Measurements from ENCODE around the gene STAC. TPM values are rescaled to one million over a fixed set of nuclear protein-coding genes. Genes with fewer than 3 reads are reported as not detected.

The STAC gene
- total RNA-seq, 1 donor, result 3.3 TPM

DNA sequence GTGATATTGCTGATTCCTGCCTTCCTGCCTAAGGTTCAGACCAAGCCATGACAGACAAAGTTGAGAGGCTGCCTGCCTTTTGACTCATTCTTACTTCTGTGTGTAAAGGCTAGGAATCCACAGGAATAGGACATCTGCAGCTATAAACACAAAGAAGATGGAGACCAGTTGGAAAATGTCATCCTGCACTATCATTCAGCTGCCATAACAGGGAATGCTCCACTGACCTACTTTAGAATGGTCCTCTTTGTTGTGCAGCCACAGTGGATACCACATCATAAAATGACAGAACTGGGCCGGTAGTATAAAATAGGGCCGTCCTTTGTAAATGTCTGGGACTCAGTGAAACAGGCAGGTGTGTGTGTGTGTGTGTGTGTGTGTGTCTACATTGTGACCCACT lies 75.1 kb downstream of the STAC start:
- no peaks in the 10 kb centered on the region for H3K27me3 ChIP-seq (ENCODE audit: insufficient read depth, low read length)
- H3K4me2 ChIP-seq (ENCODE audit: insufficient read depth, low read length), result no peak overlapping the region
- H3K4me1 ChIP-seq (ENCODE audit: insufficient read depth, low read length), result no peaks in the 10 kb centered on the region
- H4K20me1 ChIP-seq (ENCODE audit: insufficient read depth, low read length), result no peaks in the 10 kb centered on the region
- H3K9me3 ChIP-seq (ENCODE audit: low read depth, low read length), result no peaks in the 10 kb centered on the region
- H3K36me3 ChIP-seq (ENCODE audit: insufficient read depth, low read length), result no peaks in the 10 kb centered on the region
- no peak for DNase-seq (ENCODE audit: insufficient read length, low spot score, missing footprints)
- no peaks in the 10 kb centered on the region for H3K79me2 ChIP-seq (ENCODE audit: insufficient read depth, low read length)
- H3K27ac ChIP-seq (ENCODE audit: low read depth, low read length), result no peak overlapping the region
- H3K4me3 ChIP-seq (ENCODE audit: insufficient read depth, low read length), result no peak overlapping the region
- TF ChIP-seq, protein P1, sequence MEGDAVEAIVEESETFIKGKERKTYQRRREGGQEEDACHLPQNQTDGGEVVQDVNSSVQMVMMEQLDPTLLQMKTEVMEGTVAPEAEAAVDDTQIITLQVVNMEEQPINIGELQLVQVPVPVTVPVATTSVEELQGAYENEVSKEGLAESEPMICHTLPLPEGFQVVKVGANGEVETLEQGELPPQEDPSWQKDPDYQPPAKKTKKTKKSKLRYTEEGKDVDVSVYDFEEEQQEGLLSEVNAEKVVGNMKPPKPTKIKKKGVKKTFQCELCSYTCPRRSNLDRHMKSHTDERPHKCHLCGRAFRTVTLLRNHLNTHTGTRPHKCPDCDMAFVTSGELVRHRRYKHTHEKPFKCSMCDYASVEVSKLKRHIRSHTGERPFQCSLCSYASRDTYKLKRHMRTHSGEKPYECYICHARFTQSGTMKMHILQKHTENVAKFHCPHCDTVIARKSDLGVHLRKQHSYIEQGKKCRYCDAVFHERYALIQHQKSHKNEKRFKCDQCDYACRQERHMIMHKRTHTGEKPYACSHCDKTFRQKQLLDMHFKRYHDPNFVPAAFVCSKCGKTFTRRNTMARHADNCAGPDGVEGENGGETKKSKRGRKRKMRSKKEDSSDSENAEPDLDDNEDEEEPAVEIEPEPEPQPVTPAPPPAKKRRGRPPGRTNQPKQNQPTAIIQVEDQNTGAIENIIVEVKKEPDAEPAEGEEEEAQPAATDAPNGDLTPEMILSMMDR (IDR thresholded peaks at IDR 0.05; ENCODE audit: extremely low read depth, low read depth, low read length), result no peak
- H2AFZ ChIP-seq (ENCODE audit: low read length), result no peak overlapping the region

DNA sequence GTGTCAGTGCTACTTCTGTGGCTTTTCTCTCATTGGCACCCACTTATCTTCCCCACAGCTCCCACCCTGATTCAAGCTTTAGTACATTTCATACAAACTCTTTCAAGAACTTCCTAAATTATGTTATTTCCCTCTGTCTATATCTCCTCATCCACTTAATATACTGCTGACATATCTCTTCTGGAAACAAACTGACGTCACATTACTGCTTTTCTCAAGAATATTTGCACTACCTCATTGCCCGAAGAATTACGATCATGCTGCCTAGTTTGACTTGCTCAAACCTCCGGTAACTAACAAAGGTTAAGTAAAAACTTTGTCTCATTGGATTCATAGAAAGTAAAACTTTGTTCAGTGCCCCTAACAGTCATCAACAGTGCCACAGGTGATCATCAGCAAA lies 76.5 kb downstream of the STAC start:
- no peak for DNase-seq (ENCODE audit: insufficient read length, low spot score, missing footprints)
- Histone ChIP-seq H3K4me3 (ENCODE audit: insufficient read depth, low read length) (no peak overlapping the region), H3K4me2 (ENCODE audit: insufficient read depth, low read length) (no peak overlapping the region), H3K79me2 (ENCODE audit: insufficient read depth, low read length) (no peaks in the 10 kb centered on the region), H2AFZ (ENCODE audit: low read length) (no peak overlapping the region), H3K4me1 (ENCODE audit: insufficient read depth, low read length) (no peaks in the 10 kb centered on the region), H3K9me3 (ENCODE audit: low read depth, low read length) (no peaks in the 10 kb centered on the region), H3K27me3 (ENCODE audit: insufficient read depth, low read length) (no peaks in the 10 kb centered on the region), H3K27ac (ENCODE audit: low read depth, low read length) (no peak overlapping the region), H3K36me3 (ENCODE audit: insufficient read depth, low read length) (no peaks in the 10 kb centered on the region), H4K20me1 (ENCODE audit: insufficient read depth, low read length) (no peaks in the 10 kb centered on the region)
- TF ChIP-seq, protein P1 (IDR thresholded peaks at IDR 0.05; ENCODE audit: extremely low read depth, low read depth, low read length), result no peak

DNA sequence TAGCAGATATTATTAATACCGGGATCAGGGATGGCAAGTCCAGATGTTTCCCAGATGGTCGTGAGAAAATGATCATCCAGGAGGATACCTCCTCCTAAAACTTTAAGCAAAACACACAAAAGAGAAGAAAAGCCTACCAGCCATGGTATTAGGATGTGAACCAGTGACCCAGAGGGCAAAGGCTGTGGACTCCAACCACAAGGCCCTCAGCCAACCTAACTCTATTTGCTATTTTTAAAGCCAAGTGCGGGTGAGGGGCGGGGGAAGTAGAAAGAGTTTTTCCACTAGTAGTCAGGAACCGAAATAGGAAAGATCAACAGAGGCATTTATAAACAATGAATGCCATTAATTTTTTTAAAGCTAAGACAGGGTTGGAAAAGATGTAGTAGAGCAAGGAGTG lies 77.4 kb downstream of the STAC start:
- no peaks in the 10 kb centered on the region for H3K79me2 ChIP-seq (ENCODE audit: insufficient read depth, low read length)
- no peak overlapping the region for H3K4me2 ChIP-seq (ENCODE audit: insufficient read depth, low read length)
- no peaks in the 10 kb centered on the region for H3K4me1 ChIP-seq (ENCODE audit: insufficient read depth, low read length)
- no peaks in the 10 kb centered on the region for H3K27me3 ChIP-seq (ENCODE audit: insufficient read depth, low read length)
- no peaks in the 10 kb centered on the region for H4K20me1 ChIP-seq (ENCODE audit: insufficient read depth, low read length)
- TF ChIP-seq, protein P1 (IDR thresholded peaks at IDR 0.05; ENCODE audit: extremely low read depth, low read depth, low read length), result no peak
- H3K4me3 ChIP-seq (ENCODE audit: insufficient read depth, low read length), result no peak overlapping the region
- DNase-seq (ENCODE audit: insufficient read length, low spot score, missing footprints), result no peak
- no peak overlapping the region for H3K27ac ChIP-seq (ENCODE audit: low read depth, low read length)
- H2AFZ ChIP-seq (ENCODE audit: low read length), result no peak overlapping the region
- no peaks in the 10 kb centered on the region for H3K36me3 ChIP-seq (ENCODE audit: insufficient read depth, low read length)
- H3K9me3 ChIP-seq (ENCODE audit: low read depth, low read length), result no peaks in the 10 kb centered on the region

DNA sequence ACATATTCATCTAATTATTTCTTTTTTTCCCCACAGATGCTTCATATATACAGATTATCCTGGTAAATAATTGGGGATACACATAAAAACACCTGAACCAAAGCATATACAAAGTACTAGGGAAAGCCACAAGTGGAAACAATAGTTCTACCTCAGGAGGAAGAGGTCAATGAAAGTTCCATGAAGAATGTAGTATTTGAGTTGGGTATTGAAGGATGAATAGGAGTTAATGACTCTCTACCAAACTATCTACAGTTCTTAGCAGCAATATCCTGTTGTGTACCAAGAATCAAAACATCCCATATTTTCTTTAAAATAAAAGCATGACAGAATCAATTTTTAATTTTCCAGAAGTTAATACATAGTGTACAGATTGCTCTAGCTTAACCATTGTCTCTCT lies 78.9 kb downstream of the STAC start:
- no peak overlapping the region for H3K4me3 ChIP-seq (ENCODE audit: insufficient read depth, low read length)
- TF ChIP-seq, protein P1 (IDR thresholded peaks at IDR 0.05; ENCODE audit: extremely low read depth, low read depth, low read length), result no peak
- H3K27ac ChIP-seq (ENCODE audit: low read depth, low read length), result no peak overlapping the region
- H2AFZ ChIP-seq (ENCODE audit: low read length), result no peak overlapping the region
- DNase-seq (ENCODE audit: insufficient read length, low spot score, missing footprints), result no peak
- H3K27me3 ChIP-seq (ENCODE audit: insufficient read depth, low read length), result no peaks in the 10 kb centered on the region
- no peaks in the 10 kb centered on the region for H4K20me1 ChIP-seq (ENCODE audit: insufficient read depth, low read length)
- H3K79me2 ChIP-seq (ENCODE audit: insufficient read depth, low read length), result no peaks in the 10 kb centered on the region
- H3K4me2 ChIP-seq (ENCODE audit: insufficient read depth, low read length), result no peak overlapping the region
- H3K36me3 ChIP-seq (ENCODE audit: insufficient read depth, low read length), result no peaks in the 10 kb centered on the region
- no peaks in the 10 kb centered on the region for H3K4me1 ChIP-seq (ENCODE audit: insufficient read depth, low read length)
- H3K9me3 ChIP-seq (ENCODE audit: low read depth, low read length), result no peaks in the 10 kb centered on the region
